Fibroblast of lung (primary cell): ENCODE results near the gene DCAF5. TPM values are rescaled to one million over a fixed set of nuclear protein-coding genes. Genes with fewer than 3 reads are reported as not detected.

Experiments
- DNase-seq, 2 donors: peaks; one replicate each; pipeline versions ENCODE4 v3.0.0 to v3.0.0-alpha.2; 2010; ENCODE audit warnings: low read depth in 2 of 2
- H2AFZ ChIP-seq: 2 replicates; pipeline ENCODE4 v1.5.1; 2012; ENCODE audit warnings: low read length, control low read depth, inconsistent platforms
- H3K27ac ChIP-seq: 2 replicates; pipeline ENCODE4 v1.5.1; 2011; ENCODE audit warnings: low read length, control low read depth; ENCODE audit not compliant: insufficient read depth
- H3K27me3 ChIP-seq: 2 replicates; pipeline ENCODE4 v1.5.1; 2011; ENCODE audit warnings: mild to moderate bottlenecking, low read length; ENCODE audit not compliant: control insufficient read depth, insufficient read depth
- H3K36me3 ChIP-seq: 2 replicates; pipeline ENCODE4 v1.5.1; 2011; ENCODE audit warnings: low read length; ENCODE audit not compliant: control insufficient read depth, insufficient read depth
- H3K4me1 ChIP-seq: 2 replicates; pipeline ENCODE4 v1.5.1; 2011; ENCODE audit warnings: low read length; ENCODE audit not compliant: control insufficient read depth, insufficient read depth; ENCODE audit errors: extremely low read depth
- H3K4me2 ChIP-seq: 2 replicates; pipeline ENCODE4 v1.5.1; 2011; ENCODE audit warnings: low read length, control low read depth; ENCODE audit not compliant: insufficient read depth; ENCODE audit errors: extremely low read depth
- H3K4me3 ChIP-seq, 4 experiments: fragments of 200-600 bp in 1 of 4; sonication (generic) in 1 of 4; replicated peaks in 1 of 4; 2 replicates each; pipeline ENCODE4 v1.5.1; 2011 to 2016; ENCODE audit warnings: low read length in 4 of 4, low read depth in 3 of 4, mild to moderate bottlenecking in 3 of 4, control low read depth in 2 of 4, inconsistent platforms in 1 of 4, mixed read lengths in 1 of 4; ENCODE audit not compliant: insufficient read depth in 1 of 4; ENCODE audit errors: control extremely low read depth in 1 of 4
- H3K79me2 ChIP-seq: 2 replicates; pipeline ENCODE4 v1.5.1; 2012; ENCODE audit warnings: mild to moderate bottlenecking, low read length, inconsistent platforms; ENCODE audit not compliant: control insufficient read depth, insufficient read depth
- H3K9ac ChIP-seq: 2 replicates; pipeline ENCODE4 v1.5.1; 2011; ENCODE audit warnings: mild to moderate bottlenecking, low read length, control low read depth; ENCODE audit not compliant: insufficient read depth
- H3K9me3 ChIP-seq: 2 replicates; pipeline ENCODE4 v1.5.1; 2012; ENCODE audit warnings: low read depth, low read length; ENCODE audit not compliant: control insufficient read depth, insufficient read depth
- H4K20me1 ChIP-seq: 2 replicates; pipeline ENCODE4 v1.5.1; 2011; ENCODE audit warnings: low read length; ENCODE audit not compliant: control insufficient read depth, insufficient read depth; ENCODE audit errors: extremely low read depth
- EZH2 ChIP-seq: IDR thresholded peaks from 2 replicates; pipeline ENCODE4 v1.5.1; 2012; ENCODE audit warnings: low read length, control low read depth, mild to moderate bottlenecking; ENCODE audit errors: missing control alignments
- polyA plus RNA-seq, 2 donors: library from polyadenylated mRNA; depleted of rRNA in 1 of 2; stranded (reverse) in 1 of 2; unstranded in 1 of 2; fragments of >200 nt; gene quantifications; 2 replicates each; pipeline ENCODE4 v1.2.1, GENCODE V29; 2011 to 2012; ENCODE audit warnings: missing spikeins in 1 of 2
- total RNA-seq: library from RNA; depleted of rRNA; stranded (reverse); fragments of >200 nt; gene quantifications from 2 replicates; pipeline ENCODE4 v1.2.1, GENCODE V29; 2014
- TF ChIP-seq, protein P1 (sequence below), 2 donors: IDR thresholded peaks in 1 of 2; conservative IDR thresholded peaks in 1 of 2; 1 replicate in 1 of 2; 2 replicates in 1 of 2; pipeline ENCODE4 v1.5.1; 2011 to 2012; ENCODE audit warnings: low read length in 2 of 2, control low read depth in 1 of 2, inconsistent platforms in 1 of 2, low read depth in 1 of 2, mild to moderate bottlenecking in 1 of 2

Gene DCAF5
- total and polyA plus RNA-seq, 2 donors (not counting 1 experiment from before 2014, with no cell fraction given), result 16.8 to 31.8 TPM

DNA sequence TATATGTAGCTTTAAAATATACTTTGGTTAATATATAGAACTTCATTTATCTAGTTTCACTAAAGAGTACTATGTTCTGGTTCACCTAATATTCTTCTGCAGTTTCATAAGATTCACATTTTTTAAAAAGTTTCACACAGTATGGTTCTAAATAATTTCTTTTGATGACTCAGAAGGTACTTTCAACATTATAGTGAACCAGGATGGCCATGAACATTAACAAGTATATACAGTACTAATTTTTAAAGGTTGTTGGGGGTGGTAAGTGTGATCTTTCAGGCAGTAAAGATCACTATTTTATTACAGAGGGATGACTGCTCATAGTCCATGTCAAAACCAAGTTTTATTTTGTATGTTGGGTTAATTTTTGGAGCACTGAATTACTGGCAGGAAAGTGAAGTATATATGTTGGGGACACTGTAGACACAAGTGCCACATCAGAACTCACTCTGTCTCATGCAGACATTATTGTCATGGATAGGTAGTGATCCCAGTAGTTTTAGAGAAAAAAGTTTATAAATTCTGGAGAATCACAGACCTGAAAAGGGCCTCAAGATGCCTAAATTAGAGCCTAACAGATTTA lies 60.0 kb downstream of the DCAF5 start:
- Histone ChIP-seq H3K4me2 (no peak overlapping the region), H3K36me3 (no peaks in the 10 kb centered on the region), H3K9ac (no peak overlapping the region), H3K4me3 (no peak overlapping the region), H3K79me2 (no peaks in the 10 kb centered on the region), H4K20me1 (no peaks in the 10 kb centered on the region), H3K27ac (no peak overlapping the region), H2AFZ (no peak overlapping the region), H3K9me3 (no peaks in the 10 kb centered on the region), H3K4me1 (peaks cover 14% of the 10 kb centered on the region), H3K27me3 (no peaks in the 10 kb centered on the region)
- TF ChIP-seq, protein P1, sequence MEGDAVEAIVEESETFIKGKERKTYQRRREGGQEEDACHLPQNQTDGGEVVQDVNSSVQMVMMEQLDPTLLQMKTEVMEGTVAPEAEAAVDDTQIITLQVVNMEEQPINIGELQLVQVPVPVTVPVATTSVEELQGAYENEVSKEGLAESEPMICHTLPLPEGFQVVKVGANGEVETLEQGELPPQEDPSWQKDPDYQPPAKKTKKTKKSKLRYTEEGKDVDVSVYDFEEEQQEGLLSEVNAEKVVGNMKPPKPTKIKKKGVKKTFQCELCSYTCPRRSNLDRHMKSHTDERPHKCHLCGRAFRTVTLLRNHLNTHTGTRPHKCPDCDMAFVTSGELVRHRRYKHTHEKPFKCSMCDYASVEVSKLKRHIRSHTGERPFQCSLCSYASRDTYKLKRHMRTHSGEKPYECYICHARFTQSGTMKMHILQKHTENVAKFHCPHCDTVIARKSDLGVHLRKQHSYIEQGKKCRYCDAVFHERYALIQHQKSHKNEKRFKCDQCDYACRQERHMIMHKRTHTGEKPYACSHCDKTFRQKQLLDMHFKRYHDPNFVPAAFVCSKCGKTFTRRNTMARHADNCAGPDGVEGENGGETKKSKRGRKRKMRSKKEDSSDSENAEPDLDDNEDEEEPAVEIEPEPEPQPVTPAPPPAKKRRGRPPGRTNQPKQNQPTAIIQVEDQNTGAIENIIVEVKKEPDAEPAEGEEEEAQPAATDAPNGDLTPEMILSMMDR (conservative IDR thresholded peaks at IDR 0.05 in 1 of 2, IDR thresholded peaks at IDR 0.05 in 1 of 2; ENCODE audit: low read depth in 1 of 2, low read length in 2 of 2), result no peak
- TF ChIP-seq EZH2, result no peak
- DNase-seq, result no peak

DNA sequence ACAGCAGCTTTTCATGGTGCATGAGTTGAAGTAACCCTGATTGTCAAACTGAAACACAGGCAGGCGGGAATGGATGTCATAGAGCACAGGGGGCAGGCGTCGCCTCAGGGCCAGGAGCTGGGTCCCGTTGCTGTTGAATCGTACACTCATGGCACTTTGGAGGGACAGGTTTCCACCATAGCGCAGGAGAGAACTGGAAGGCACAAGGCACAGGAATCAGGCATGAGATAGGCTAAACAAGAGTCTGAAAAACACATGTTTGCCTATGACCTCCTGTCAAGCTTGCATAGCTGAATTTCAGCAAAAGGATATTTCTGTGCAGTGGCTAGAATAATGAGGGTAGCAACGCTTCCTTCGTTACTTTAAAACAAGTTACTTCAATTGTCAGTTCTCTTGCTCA lies 61.2 kb downstream of the DCAF5 start:
- Histone ChIP-seq H3K4me2 (no peak overlapping the region), H3K79me2 (no peaks in the 10 kb centered on the region), H3K4me3 (no peak overlapping the region), H3K9ac (no peak overlapping the region), H3K36me3 (no peaks in the 10 kb centered on the region), H3K9me3 (no peaks in the 10 kb centered on the region), H3K27ac (no peak overlapping the region), H3K27me3 (no peaks in the 10 kb centered on the region), H3K4me1 (peaks cover 12% of the 10 kb centered on the region), H4K20me1 (no peaks in the 10 kb centered on the region), H2AFZ (no peak overlapping the region)
- DNase-seq, result no peak
- TF ChIP-seq, protein P1 (conservative IDR thresholded peaks at IDR 0.05 in 1 of 2, IDR thresholded peaks at IDR 0.05 in 1 of 2; ENCODE audit: low read depth in 1 of 2, low read length in 2 of 2), result no peak
- TF ChIP-seq EZH2, result no peak

DNA sequence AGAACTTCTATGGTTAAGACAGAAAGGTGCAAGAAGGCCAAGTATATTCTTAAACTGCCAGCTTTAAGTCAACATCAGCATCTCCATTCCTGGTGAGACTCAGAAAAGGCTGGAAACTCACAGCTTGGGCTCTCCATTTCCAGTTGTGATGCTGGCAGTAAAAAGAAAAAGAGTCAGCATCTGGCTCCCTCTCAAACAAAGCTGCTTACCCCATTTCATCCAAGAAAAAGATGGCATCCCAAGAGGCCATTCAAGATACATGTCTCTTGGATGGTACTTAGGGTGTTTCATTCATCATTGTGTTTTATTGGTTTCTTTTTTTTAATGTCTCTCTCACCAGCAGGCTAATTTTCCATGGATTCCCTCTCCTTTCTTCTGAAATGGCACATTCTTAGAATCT lies 61.9 kb downstream of the DCAF5 start:
- no peak for TF ChIP-seq EZH2
- TF ChIP-seq, protein P1 (conservative IDR thresholded peaks at IDR 0.05 in 1 of 2, IDR thresholded peaks at IDR 0.05 in 1 of 2; ENCODE audit: low read depth in 1 of 2, low read length in 2 of 2), result no peak
- Histone ChIP-seq H3K9me3 (no peaks in the 10 kb centered on the region), H3K36me3 (no peaks in the 10 kb centered on the region), H3K79me2 (no peaks in the 10 kb centered on the region), H3K4me2 (no peak overlapping the region), H2AFZ (no peak overlapping the region), H4K20me1 (no peaks in the 10 kb centered on the region), H3K9ac (no peak overlapping the region), H3K4me3 (no peak overlapping the region), H3K27ac (no peak overlapping the region), H3K4me1 (peaks cover 12% of the 10 kb centered on the region), H3K27me3 (no peaks in the 10 kb centered on the region)
- DNase-seq, result no peak
